ENCODE data around the gene PRM1.

The PRM1 gene

DNA sequence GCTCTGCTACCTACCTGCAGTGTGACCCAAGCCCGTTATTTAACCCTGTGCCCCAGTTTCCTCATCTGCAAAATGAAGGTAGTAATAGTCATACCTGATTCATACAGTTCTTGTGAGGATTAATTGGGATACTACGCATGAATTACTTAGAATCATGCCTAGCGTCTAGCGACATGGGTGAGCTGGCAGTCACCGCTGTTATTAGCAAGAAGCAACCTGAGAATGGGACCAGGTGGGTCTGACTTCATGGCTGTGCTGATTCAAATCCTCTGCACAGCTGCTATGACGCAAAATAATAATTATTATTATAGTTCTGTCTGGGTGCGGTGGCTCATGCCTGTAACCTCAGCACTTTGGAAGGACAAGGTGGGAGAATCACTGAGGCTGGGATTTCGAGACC, 33.0 kb downstream of the PRM1 start:
- no peak overlapping the region for H3K4me3 ChIP-seq (ENCODE audit: low read length)
- no peak overlapping the region for H3K9ac ChIP-seq (ENCODE audit: low read length)
- no peaks in the 10 kb centered on the region for H3K27me3 ChIP-seq (ENCODE audit: control insufficient read depth, insufficient read depth, low read length)
- no peaks in the 10 kb centered on the region for H3K36me3 ChIP-seq (ENCODE audit: control insufficient read depth, insufficient read depth, low read length)
- no peaks in the 10 kb centered on the region for H3K4me1 ChIP-seq (ENCODE audit: control insufficient read depth, insufficient read depth, low read length)
- no peak overlapping the region for H3K27ac ChIP-seq (ENCODE audit: low read depth, low read length)

DNA sequence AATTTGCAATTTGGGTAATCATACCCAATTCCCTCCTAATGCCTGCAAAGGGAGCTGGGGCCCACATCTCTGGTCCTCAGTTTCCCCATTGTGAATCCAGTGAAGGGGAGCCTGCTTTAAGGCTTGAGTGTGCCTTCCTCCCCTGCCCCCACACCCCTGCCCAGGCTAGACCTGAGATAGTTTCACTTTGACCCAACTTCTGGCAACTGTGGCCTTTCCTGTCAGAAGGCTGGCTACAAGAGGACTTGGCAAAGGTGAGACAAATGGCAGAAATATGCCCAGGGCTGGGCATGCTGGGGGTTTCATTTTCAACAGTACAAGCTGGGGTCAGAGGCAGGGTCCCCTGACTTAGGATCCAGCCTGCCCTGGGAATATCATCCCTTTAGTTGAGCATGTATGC, 35.1 kb downstream of the PRM1 start:
- no peaks in the 10 kb centered on the region for H3K36me3 ChIP-seq (ENCODE audit: control insufficient read depth, insufficient read depth, low read length)
- no peak overlapping the region for H3K27ac ChIP-seq (ENCODE audit: low read depth, low read length)
- no peaks in the 10 kb centered on the region for H3K4me1 ChIP-seq (ENCODE audit: control insufficient read depth, insufficient read depth, low read length)
- no peak overlapping the region for H3K9ac ChIP-seq (ENCODE audit: low read length)
- H3K27me3 ChIP-seq (ENCODE audit: control insufficient read depth, insufficient read depth, low read length) = no peaks in the 10 kb centered on the region
- no peak overlapping the region for H3K4me3 ChIP-seq (ENCODE audit: low read length)

DNA sequence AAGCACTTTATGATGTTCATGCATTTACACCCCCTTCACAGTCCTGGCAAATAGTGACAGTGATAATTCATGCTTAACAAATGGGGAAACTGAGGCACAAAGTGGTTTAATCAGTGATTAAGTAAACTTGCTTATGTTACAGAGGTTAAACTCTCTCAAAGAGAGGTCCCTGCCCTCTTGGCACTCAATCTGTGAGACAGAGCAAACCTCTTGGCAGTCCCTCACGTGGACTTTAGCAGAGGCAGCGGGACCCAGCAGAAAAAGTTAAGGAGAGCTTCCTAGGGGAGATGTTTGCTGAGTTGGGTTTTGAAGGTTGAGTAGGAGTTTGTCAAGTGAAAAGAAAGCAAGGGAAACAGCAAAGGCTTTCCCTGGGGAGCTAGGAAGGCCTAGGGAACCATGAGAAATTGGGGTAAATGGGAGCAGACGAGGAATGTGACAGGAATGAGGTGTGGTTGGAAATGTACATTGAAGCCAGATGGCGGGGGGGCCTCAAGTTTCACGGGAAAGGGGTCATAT, 35.9 kb downstream of the PRM1 start:
- H3K9ac ChIP-seq (ENCODE audit: low read length) = no peak overlapping the region
- H3K4me3 ChIP-seq (ENCODE audit: low read length) = no peak overlapping the region
- H3K27ac ChIP-seq (ENCODE audit: low read depth, low read length) = no peak overlapping the region

GRCh38 chr16:11242658-11243057, 38.5 kb downstream of the PRM1 start:
- no peak overlapping the region for H3K4me3 ChIP-seq (ENCODE audit: low read length)
- no peaks in the 10 kb centered on the region for H3K27me3 ChIP-seq (ENCODE audit: control insufficient read depth, insufficient read depth, low read length)
- no peak overlapping the region for H3K9ac ChIP-seq (ENCODE audit: low read length)
- no peaks in the 10 kb centered on the region for H3K36me3 ChIP-seq (ENCODE audit: control insufficient read depth, insufficient read depth, low read length)
- no peak overlapping the region for H3K27ac ChIP-seq (ENCODE audit: low read depth, low read length)
- H3K4me1 ChIP-seq (ENCODE audit: control insufficient read depth, insufficient read depth, low read length) = no peaks in the 10 kb centered on the region

More for the DNA sequence above, 35.9 kb downstream of the PRM1 start:
- H3K27me3 ChIP-seq (ENCODE audit: control insufficient read depth, insufficient read depth, low read length) = no peaks in the 10 kb centered on the region
- H3K36me3 ChIP-seq (ENCODE audit: control insufficient read depth, insufficient read depth, low read length) = no peaks in the 10 kb centered on the region
- H3K4me1 ChIP-seq (ENCODE audit: control insufficient read depth, insufficient read depth, low read length) = no peaks in the 10 kb centered on the region

- H3K36me3 ChIP-seq (ENCODE audit: control insufficient read depth, insufficient read depth, low read length) = no peaks in the 10 kb centered on the region
- H3K4me1 ChIP-seq (ENCODE audit: control insufficient read depth, insufficient read depth, low read length) = no peaks in the 10 kb centered on the region
- H3K4me3 ChIP-seq (ENCODE audit: low read length) = no peak overlapping the region
- no peak overlapping the region for H3K9ac ChIP-seq (ENCODE audit: low read length)
- H3K27me3 ChIP-seq (ENCODE audit: control insufficient read depth, insufficient read depth, low read length) = no peaks in the 10 kb centered on the region
- H3K27ac ChIP-seq (ENCODE audit: low read depth, low read length) = no peak overlapping the region
These were observed 39.5 kb downstream of the PRM1 start for GRCh38 chr16:11241480-11242204.

GRCh38 chr16:11240636-11241473, 40.3 kb downstream of the PRM1 start:
- Histone ChIP-seq H3K4me1 (ENCODE audit: control insufficient read depth, insufficient read depth, low read length) (no peaks in the 10 kb centered on the region), H3K9ac (ENCODE audit: low read length) (no peak overlapping the region), H3K36me3 (ENCODE audit: control insufficient read depth, insufficient read depth, low read length) (no peaks in the 10 kb centered on the region), H3K4me3 (ENCODE audit: low read length) (no peak overlapping the region), H3K27ac (ENCODE audit: low read depth, low read length) (no peak overlapping the region), H3K27me3 (ENCODE audit: control insufficient read depth, insufficient read depth, low read length) (no peaks in the 10 kb centered on the region)

DNA sequence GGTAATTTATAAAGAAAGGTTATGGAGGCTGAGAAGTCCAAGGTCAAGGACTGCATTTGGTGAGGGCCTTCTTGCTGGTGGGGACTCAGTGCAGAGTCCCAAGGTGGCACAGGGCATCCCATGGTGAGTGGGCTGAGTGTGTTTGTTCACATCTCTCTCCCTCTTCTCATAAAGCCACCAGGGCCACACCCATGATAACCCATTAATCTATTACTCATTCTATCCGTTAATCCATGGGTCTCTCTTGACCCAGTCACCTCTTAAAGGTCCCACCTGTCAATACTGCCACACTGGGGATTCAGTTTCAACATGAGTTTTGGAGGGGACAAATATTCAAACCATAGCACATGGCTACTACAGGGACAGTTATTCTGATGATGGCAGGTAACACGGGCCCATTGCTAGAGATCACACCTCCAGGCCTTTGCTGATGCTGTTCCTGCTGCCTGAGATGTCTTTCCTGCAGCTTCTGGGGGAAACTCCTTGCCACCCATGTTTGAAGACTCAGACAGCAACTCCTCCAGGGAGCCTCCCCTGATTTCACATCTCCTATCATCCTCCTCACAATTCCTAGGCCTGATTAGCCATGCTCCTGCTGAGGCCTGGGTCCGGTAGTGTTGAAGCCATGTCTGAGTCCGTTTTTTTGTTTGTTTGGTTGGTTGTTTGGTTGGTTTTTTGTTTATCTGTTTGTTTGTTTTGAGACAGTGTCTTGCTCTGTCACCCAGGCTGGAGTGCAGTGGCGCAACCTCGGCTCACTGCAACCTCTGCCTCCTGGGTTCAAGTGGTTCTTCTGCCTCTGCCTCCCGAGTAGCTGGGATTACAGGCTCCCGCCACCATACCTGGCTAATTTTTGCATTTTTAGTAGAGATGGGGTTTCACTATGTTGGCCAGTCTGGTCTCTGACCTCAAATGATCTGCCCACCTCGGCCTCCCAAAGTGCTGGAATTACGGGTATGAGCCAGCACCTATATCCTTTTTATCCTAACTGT, 41.2 kb downstream of the PRM1 start:
- no peaks in the 10 kb centered on the region for H3K36me3 ChIP-seq (ENCODE audit: control insufficient read depth, insufficient read depth, low read length)
- no peaks in the 10 kb centered on the region for H3K27me3 ChIP-seq (ENCODE audit: control insufficient read depth, insufficient read depth, low read length)
- no peaks in the 10 kb centered on the region for H3K4me1 ChIP-seq (ENCODE audit: control insufficient read depth, insufficient read depth, low read length)
- H3K4me3 ChIP-seq (ENCODE audit: low read length) = no peak overlapping the region
- H3K27ac ChIP-seq (ENCODE audit: low read depth, low read length) = no peak overlapping the region
- no peak overlapping the region for H3K9ac ChIP-seq (ENCODE audit: low read length)

GRCh38 chr16:11238272-11239202, 42.6 kb downstream of the PRM1 start:
- Histone ChIP-seq H3K27me3 (ENCODE audit: control insufficient read depth, insufficient read depth, low read length) (no peaks in the 10 kb centered on the region), H3K36me3 (ENCODE audit: control insufficient read depth, insufficient read depth, low read length) (no peaks in the 10 kb centered on the region), H3K27ac (ENCODE audit: low read depth, low read length) (no peak overlapping the region), H3K4me3 (ENCODE audit: low read length) (no peak overlapping the region), H3K9ac (ENCODE audit: low read length) (no peak overlapping the region), H3K4me1 (ENCODE audit: control insufficient read depth, insufficient read depth, low read length) (no peaks in the 10 kb centered on the region)

GRCh38 chr16:11236461-11237254, 44.5 kb downstream of the PRM1 start:
- Histone ChIP-seq H3K9ac (ENCODE audit: low read length) (no peak overlapping the region), H3K27ac (ENCODE audit: low read depth, low read length) (no peak overlapping the region), H3K36me3 (ENCODE audit: control insufficient read depth, insufficient read depth, low read length) (no peaks in the 10 kb centered on the region), H3K4me3 (ENCODE audit: low read length) (no peak overlapping the region), H3K4me1 (ENCODE audit: control insufficient read depth, insufficient read depth, low read length) (no peaks in the 10 kb centered on the region), H3K27me3 (ENCODE audit: control insufficient read depth, insufficient read depth, low read length) (no peaks in the 10 kb centered on the region)

DNA sequence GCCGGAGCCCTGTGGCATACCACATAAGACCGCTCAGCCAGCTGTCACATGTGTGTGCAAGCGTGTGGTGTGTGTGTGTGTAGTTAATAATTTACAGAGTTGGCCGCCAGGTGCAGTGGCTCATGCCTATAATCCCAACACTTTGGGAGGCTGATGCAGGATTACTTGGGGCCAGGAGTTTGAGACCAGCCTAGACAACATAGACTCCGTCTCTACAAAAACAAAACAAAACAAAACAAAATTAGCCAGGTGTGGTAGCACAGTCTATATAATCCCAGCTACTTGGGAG, 45.5 kb downstream of the PRM1 start:
- Histone ChIP-seq H3K4me1 (ENCODE audit: control insufficient read depth, insufficient read depth, low read length) (no peaks in the 10 kb centered on the region), H3K27me3 (ENCODE audit: control insufficient read depth, insufficient read depth, low read length) (no peaks in the 10 kb centered on the region), H3K9ac (ENCODE audit: low read length) (no peak overlapping the region), H3K27ac (ENCODE audit: low read depth, low read length) (no peak overlapping the region), H3K4me3 (ENCODE audit: low read length) (no peak overlapping the region), H3K36me3 (ENCODE audit: control insufficient read depth, insufficient read depth, low read length) (no peaks in the 10 kb centered on the region)
